ENCODE data around the gene ANAPC4. TPM values are rescaled to one million over a fixed set of nuclear protein-coding genes. Genes with fewer than 3 reads are reported as not detected.

ANAPC4 gene
- total RNA-seq, 1 experiment from 2014 or later, result 30.8 TPM

- no peak for DNase-seq (ENCODE audit: low read depth)
Observed at GRCh38 chr4:25378437-25378743, 1.3 kb downstream of the ANAPC4 start.

GRCh38 chr4:25379591-25379990, 2.5 kb downstream of the ANAPC4 start:
- DNase-seq (ENCODE audit: low read depth), result no peak

- DNase-seq (ENCODE audit: low read depth), result no peak
Observed at GRCh38 chr4:25383647-25384046, 6.6 kb downstream of the ANAPC4 start.

GRCh38 chr4:25386926-25387325, 9.9 kb downstream of the ANAPC4 start:
- DNase-seq (ENCODE audit: low read depth), result no peak

GRCh38 chr4:25397305-25397704, 20.2 kb downstream of the ANAPC4 start:
- no peak for DNase-seq (ENCODE audit: low read depth)

- no peak for DNase-seq (ENCODE audit: low read depth)
Observed at GRCh38 chr4:25399510-25399909, 22.4 kb downstream of the ANAPC4 start.

- DNase-seq (ENCODE audit: low read depth), result peak; percentile 79
Observed at GRCh38 chr4:25401066-25401465, 24.0 kb downstream of the ANAPC4 start.

GRCh38 chr4:25402521-25402920, 25.5 kb downstream of the ANAPC4 start:
- peak; percentile 41 for DNase-seq (ENCODE audit: low read depth)

- DNase-seq (ENCODE audit: low read depth), result no peak
Observed at GRCh38 chr4:25403699-25404098, 26.6 kb downstream of the ANAPC4 start.

GRCh38 chr4:25405453-25405852, 28.4 kb downstream of the ANAPC4 start:
- DNase-seq (ENCODE audit: low read depth), result no peak

- DNase-seq (ENCODE audit: low read depth), result peak; percentile 11
Observed at GRCh38 chr4:25406081-25406692, 29.1 kb downstream of the ANAPC4 start.

GRCh38 chr4:25410820-25411529, 33.9 kb downstream of the ANAPC4 start:
- no peak for DNase-seq (ENCODE audit: low read depth)

GRCh38 chr4:25413261-25413660, 36.2 kb downstream of the ANAPC4 start:
- no peak for DNase-seq (ENCODE audit: low read depth)

- no peak for DNase-seq (ENCODE audit: low read depth)
Observed at GRCh38 chr4:25417014-25417413, 40.0 kb downstream of the ANAPC4 start.

- no peak for DNase-seq (ENCODE audit: low read depth)
Observed at GRCh38 chr4:25420931-25421330, 43.9 kb downstream of the ANAPC4 start.

GRCh38 chr4:25421816-25422525, 44.9 kb downstream of the ANAPC4 start:
- DNase-seq (ENCODE audit: low read depth), result no peak

- no peak for DNase-seq (ENCODE audit: low read depth)
Observed at GRCh38 chr4:25423548-25423947, 46.5 kb downstream of the ANAPC4 start.

GRCh38 chr4:25424539-25425228, 47.6 kb downstream of the ANAPC4 start:
- DNase-seq (ENCODE audit: low read depth), result no peak

- no peak for DNase-seq (ENCODE audit: low read depth)
Observed at GRCh38 chr4:25425361-25425760, 48.3 kb downstream of the ANAPC4 start.

GRCh38 chr4:25427871-25428270, 50.8 kb downstream of the ANAPC4 start:
- DNase-seq (ENCODE audit: low read depth), result no peak

GRCh38 chr4:25430630-25431029, 53.6 kb downstream of the ANAPC4 start:
- no peak for DNase-seq (ENCODE audit: low read depth)

Data from LHCN-M2 (cell line).